Panc1 (cell line): ENCODE results near the gene HSD17B2. TPM values are rescaled to one million over a fixed set of nuclear protein-coding genes. Genes with fewer than 3 reads are reported as not detected.

Experiments used
- ATAC-seq: fragments of 200-7000 bp; cut with Tn5 transposase; 2 replicates; pipeline ENCODE4 v1.9.1; 2020; ENCODE audit warnings: mild to moderate bottlenecking, moderate library complexity
- BruUV-seq: library from RNA; stranded (reverse); fragments of 400-500 nt; replicated peaks from 2 replicates; lab custom pipeline; 2021; lab: Mats Ljungman, UMichigan
- CTCF ChIA-PET: fragments of 300-600 bp; sonication (Branson Sonifier 250); formaldehyde crosslinking; loops from one replicate; lab custom pipeline; 2022; ENCODE audit warnings: antibody characterized with exemption; lab: Charles Lee
- POLR2A ChIA-PET: fragments of 300-600 bp; sonication (Branson Sonifier 250); formaldehyde crosslinking; loops from one replicate; lab custom pipeline; 2022; ENCODE audit warnings: antibody characterized with exemption; lab: Charles Lee
- DNase-seq: peaks from one replicate; pipeline ENCODE4 v3.0.0-alpha.2; 2010; ENCODE audit warnings: low read depth, low spot score
- H3K27ac ChIP-seq: 2 replicates; pipeline ENCODE4 v1.5.1; 2011; ENCODE audit warnings: mild to moderate bottlenecking, low read length, inconsistent platforms
- H3K27me3 ChIP-seq: fragments of 200-500 bp; sonication (Bioruptor generic); 2 replicates; pipeline ENCODE4 v1.6.0; 2014; ENCODE audit warnings: low read length, inconsistent platforms; ENCODE audit not compliant: control insufficient read depth, insufficient read depth
- H3K36me3 ChIP-seq: fragments of 200-500 bp; sonication (Bioruptor generic); 2 replicates; pipeline ENCODE4 v1.5.1; 2014; ENCODE audit warnings: inconsistent platforms, mild to moderate bottlenecking, low read length, moderate library complexity; ENCODE audit not compliant: control insufficient read depth, insufficient read depth
- H3K4me1 ChIP-seq: 2 replicates; pipeline ENCODE4 v1.5.1; 2011; ENCODE audit warnings: inconsistent platforms, mild to moderate bottlenecking, low read length, moderate library complexity; ENCODE audit not compliant: control insufficient read depth, insufficient read depth
- H3K4me3 ChIP-seq, 2 experiments: 2 replicates each; pipeline ENCODE4 v1.5.1; 2011 to 2012; ENCODE audit warnings: low read depth in 2 of 2, low read length in 2 of 2, mild to moderate bottlenecking in 2 of 2, inconsistent platforms in 1 of 2, moderate library complexity in 1 of 2
- H3K9me3 ChIP-seq: fragments of 200-500 bp; sonication (Bioruptor generic); 2 replicates; pipeline ENCODE4 v1.5.1; 2014; ENCODE audit warnings: low read depth, mild to moderate bottlenecking, inconsistent platforms, low read length, moderate library complexity; ENCODE audit not compliant: control insufficient read depth, insufficient read depth
- CTCF ChIP-seq: fragments of 450-650 bp; IDR thresholded peaks from 2 replicates; pipeline ENCODE4 v1.5.1; 2017; ENCODE audit warnings: mild to moderate bottlenecking
- POLR2AphosphoS5 ChIP-seq: IDR thresholded peaks from 2 replicates; pipeline ENCODE4 v1.6.1; 2012; ENCODE audit warnings: mild to moderate bottlenecking, low read depth, low read length, moderate library complexity
- REST ChIP-seq, 2 experiments: IDR thresholded peaks; 2 replicates each; pipeline ENCODE4 v1.6.1; 2011 to 2012; ENCODE audit warnings: low read depth in 2 of 2, control low read depth in 1 of 2, low read length in 1 of 2, mild to moderate bottlenecking in 1 of 2, moderate library complexity in 1 of 2; ENCODE audit not compliant: insufficient read depth in 1 of 2
- SIN3A ChIP-seq: IDR thresholded peaks from 2 replicates; pipeline ENCODE4 v1.6.1; 2012; ENCODE audit warnings: low read depth, mild to moderate bottlenecking, low read length, moderate library complexity, borderline replicate concordance; ENCODE audit not compliant: insufficient read depth
- TCF7L2 ChIP-seq: IDR thresholded peaks from 2 replicates; pipeline ENCODE4 v1.6.1; 2011; ENCODE audit warnings: mild to moderate bottlenecking, low read depth, low read length, inconsistent platforms
- in situ Hi-C: cut with HindIII; loops from 2 replicates; pipeline ENCODE4 v1.10.0; 2016; ENCODE audit warnings: low sequenced_read_pairs, low pct_unique_long_range_greater_than_20kb
- intact Hi-C: fragments of 100-400 bp; cut with micrococcal nuclease; formaldehyde crosslinking; loops from one replicate; pipeline ENCODE4 v1.10.0; 2022; ENCODE audit not compliant: unreplicated experiment
- total RNA-seq: library from RNA; stranded (reverse); gene quantifications from one replicate; pipeline ENCODE4 v1.2.1, GENCODE V29; 2021; ENCODE audit not compliant: unreplicated experiment

The HSD17B2 gene
- total RNA-seq, 1 experiment from 2014 or later: 0.41 TPM

GRCh38 chr16:82019535-82019934 lies 15.5 kb upstream of the HSD17B2 start:
- ChIA-PET POLR2A (no interaction called here), CTCF (no interaction called here)
- Histone ChIP-seq H3K27me3 (peaks cover 4% of the 10 kb centered on the region; the same call in 1 of the 2 replicates), H3K27ac (no peak overlapping the region), H3K9me3 (no peaks in the 10 kb centered on the region), H3K36me3 (no peaks in the 10 kb centered on the region), H3K4me3 (no peak overlapping the region), H3K4me1 (no peaks in the 10 kb centered on the region)
- intact Hi-C loops (no loop called here), in situ Hi-C loops (no loop called here)
- no peak for ATAC-seq
- no peak for DNase-seq
- no TSS peak for BruUV-seq
- no peak for TF ChIP-seq REST (IDR thresholded peaks at IDR 0.05; ENCODE audit: insufficient read depth in 1 of 2, low read depth in 2 of 2, low read length in 1 of 2)
- no peak for TF ChIP-seq SIN3A
- TF ChIP-seq CTCF: no peak
- TF ChIP-seq TCF7L2: no peak

- ChIA-PET POLR2A (no interaction called here), CTCF (no interaction called here)
- H3K27ac ChIP-seq: no peak overlapping the region
- peaks cover 4% of the 10 kb centered on the region; the same call in 1 of the 2 replicates for H3K27me3 ChIP-seq
- no TSS peak for BruUV-seq
- no peaks in the 10 kb centered on the region for H3K9me3 ChIP-seq
- no peak overlapping the region for H3K4me3 ChIP-seq
- TF ChIP-seq POLR2AphosphoS5: no peak
- TF ChIP-seq CTCF: no peak
- no peak for TF ChIP-seq TCF7L2
- no peak for TF ChIP-seq REST (IDR thresholded peaks at IDR 0.05; ENCODE audit: insufficient read depth in 1 of 2, low read depth in 2 of 2, low read length in 1 of 2)
- TF ChIP-seq SIN3A: no peak
- intact Hi-C loops: no loop called here
- no peaks in the 10 kb centered on the region for H3K4me1 ChIP-seq
- no peaks in the 10 kb centered on the region for H3K36me3 ChIP-seq
- ATAC-seq (no peak), DNase-seq (no peak)
- in situ Hi-C loops: no loop called here
Observed at GRCh38 chr16:82020051-82020450, 15.0 kb upstream of the HSD17B2 start.
